ENCODE measurements around the gene DAB2. TPM values are rescaled to one million over a fixed set of nuclear protein-coding genes. Genes with fewer than 3 reads are reported as not detected.

DAB2 gene
- polyA plus RNA-seq, 1 donor (not counting 4 experiments of a cell fraction or from before 2014, with no cell fraction given): 10.4 TPM

DNA sequence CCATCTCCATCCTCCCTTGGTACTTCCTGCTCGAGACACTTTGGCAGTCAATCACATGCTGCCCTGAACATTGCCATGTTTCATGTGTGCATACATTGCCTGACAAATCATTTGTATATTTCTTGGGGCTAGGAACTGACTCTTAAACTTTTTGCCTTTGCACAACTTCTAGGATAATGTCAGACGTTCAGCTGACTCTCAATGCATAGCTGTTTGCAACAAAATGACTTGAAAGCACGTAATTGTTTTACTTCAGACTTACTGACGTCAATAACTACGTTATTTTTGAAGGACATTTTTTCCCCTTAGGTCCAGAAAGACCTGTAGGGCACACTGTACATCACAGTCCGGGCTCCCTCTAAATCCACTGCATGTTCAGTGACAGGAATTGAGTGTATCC is 37.4 kb upstream of the DAB2 start:
- dilution Hi-C loops (cut with MboI; ENCODE audit: extremely low pct_ligation_motif_present, low sequenced_read_pairs): no loop called here
- no peaks in the 10 kb centered on the region for H3K9me3 ChIP-seq (ENCODE audit: control insufficient read depth, low read depth, low read length)
- H3K9me1 ChIP-seq (ENCODE audit: control insufficient read depth, extremely low read depth, insufficient read depth, low read length): no peaks in the 10 kb centered on the region
- FAIRE-seq (no peak), DNase-seq (ENCODE audit: low read depth, low spot score) (no peak)
- H3K36me3 ChIP-seq (ENCODE audit: control insufficient read depth in 2 of 2, extremely low read depth in 1 of 2, insufficient read depth in 2 of 2, low read length in 2 of 2): no peaks in the 10 kb centered on the region
- H3K79me2 ChIP-seq (ENCODE audit: control insufficient read depth, insufficient read depth, low read length): no peaks in the 10 kb centered on the region
- H2AFZ ChIP-seq (ENCODE audit: control insufficient read depth, low read length): no peak overlapping the region
- no peaks in the 10 kb centered on the region for H4K20me1 ChIP-seq (ENCODE audit: control insufficient read depth, extremely low read depth, insufficient read depth, low read length)
- no peak overlapping the region for H3K4me2 ChIP-seq (ENCODE audit: control insufficient read depth, extremely low read depth, insufficient read depth, low read depth, low read length)
- no peaks in the 10 kb centered on the region for H3K27me3 ChIP-seq (ENCODE audit: control insufficient read depth, extremely low read depth, insufficient read depth, low read length)
- H3K4me3 ChIP-seq (ENCODE audit: control insufficient read depth in 2 of 3, extremely low read depth in 1 of 3, insufficient read depth in 2 of 3, low read depth in 1 of 3, low read length in 3 of 3): no peak overlapping the region
- H3K4me1 ChIP-seq (ENCODE audit: control insufficient read depth, extremely low read depth, insufficient read depth, low read length): no peaks in the 10 kb centered on the region
- no peak overlapping the region for H3K27ac ChIP-seq (ENCODE audit: control insufficient read depth, insufficient read depth, low read length)
- H3K9ac ChIP-seq (ENCODE audit: control insufficient read depth, extremely low read depth, insufficient read depth, low read length): no peak overlapping the region
- no peak for TF ChIP-seq EZH2 (IDR thresholded peaks at IDR 0.05; ENCODE audit: low read length)
- TF ChIP-seq CTCF (optimal IDR thresholded peaks at IDR 0.05 in 1 of 3, IDR thresholded peaks at IDR 0.05 in 1 of 3, conservative IDR thresholded peaks at IDR 0.05 in 1 of 3; ENCODE audit: extremely low read depth in 1 of 3, insufficient read depth in 2 of 3, low read length in 3 of 3): no peak

GRCh38 chr5:39461007-39461682 is 36.4 kb upstream of the DAB2 start:
- H2AFZ ChIP-seq (ENCODE audit: control insufficient read depth, low read length): no peak overlapping the region
- DNase-seq (ENCODE audit: low read depth, low spot score) (no peak), FAIRE-seq (no peak)
- TF ChIP-seq CTCF (optimal IDR thresholded peaks at IDR 0.05 in 1 of 3, IDR thresholded peaks at IDR 0.05 in 1 of 3, conservative IDR thresholded peaks at IDR 0.05 in 1 of 3; ENCODE audit: extremely low read depth in 1 of 3, insufficient read depth in 2 of 3, low read length in 3 of 3) (no peak), EZH2 (IDR thresholded peaks at IDR 0.05; ENCODE audit: low read length) (no peak)
- no peaks in the 10 kb centered on the region for H3K9me3 ChIP-seq (ENCODE audit: control insufficient read depth, low read depth, low read length)
- no peak overlapping the region for H3K4me3 ChIP-seq (ENCODE audit: control insufficient read depth in 2 of 3, extremely low read depth in 1 of 3, insufficient read depth in 2 of 3, low read depth in 1 of 3, low read length in 3 of 3)
- no peaks in the 10 kb centered on the region for H3K9me1 ChIP-seq (ENCODE audit: control insufficient read depth, extremely low read depth, insufficient read depth, low read length)
- H3K4me2 ChIP-seq (ENCODE audit: control insufficient read depth, extremely low read depth, insufficient read depth, low read depth, low read length): no peak overlapping the region
- H3K27me3 ChIP-seq (ENCODE audit: control insufficient read depth, extremely low read depth, insufficient read depth, low read length): no peaks in the 10 kb centered on the region
- H3K4me1 ChIP-seq (ENCODE audit: control insufficient read depth, extremely low read depth, insufficient read depth, low read length): no peaks in the 10 kb centered on the region
- H3K9ac ChIP-seq (ENCODE audit: control insufficient read depth, extremely low read depth, insufficient read depth, low read length): no peak overlapping the region
- no peaks in the 10 kb centered on the region for H4K20me1 ChIP-seq (ENCODE audit: control insufficient read depth, extremely low read depth, insufficient read depth, low read length)
- no peaks in the 10 kb centered on the region for H3K79me2 ChIP-seq (ENCODE audit: control insufficient read depth, insufficient read depth, low read length)
- no peaks in the 10 kb centered on the region for H3K36me3 ChIP-seq (ENCODE audit: control insufficient read depth in 2 of 2, extremely low read depth in 1 of 2, insufficient read depth in 2 of 2, low read length in 2 of 2)
- H3K27ac ChIP-seq (ENCODE audit: control insufficient read depth, insufficient read depth, low read length): no peak overlapping the region
- dilution Hi-C loops (cut with MboI; ENCODE audit: extremely low pct_ligation_motif_present, low sequenced_read_pairs): no loop called here
